Stomach smooth muscle (tissue), 2 donors: ENCODE data around the gene RTN4.

Experiments
- H3K27ac ChIP-seq: one replicate; pipeline ENCODE4 v1.7.0; 2013; ENCODE audit warnings: mild to moderate bottlenecking, low read length, inconsistent platforms
- H3K27me3 ChIP-seq, 2 donors: one replicate each; pipeline ENCODE4 v1.7.0; 2013; ENCODE audit warnings: low read length in 2 of 2; ENCODE audit not compliant: insufficient read depth in 2 of 2, control insufficient read depth in 1 of 2
- H3K36me3 ChIP-seq, 2 donors: one replicate each; pipeline ENCODE4 v1.7.0; 2013; ENCODE audit warnings: low read length in 2 of 2; ENCODE audit not compliant: control insufficient read depth in 2 of 2, insufficient read depth in 2 of 2
- H3K4me1 ChIP-seq: one replicate; pipeline ENCODE4 v1.7.0; 2013; ENCODE audit warnings: low read length; ENCODE audit not compliant: control insufficient read depth, insufficient read depth
- H3K4me3 ChIP-seq, 2 donors: one replicate each; pipeline ENCODE4 v1.7.0; 2013; ENCODE audit warnings: low read length in 2 of 2
- H3K9ac ChIP-seq, 2 donors: one replicate each; pipeline ENCODE4 v1.7.0; 2013; ENCODE audit warnings: low read length in 2 of 2, mild to moderate bottlenecking in 1 of 2
- H3K9me3 ChIP-seq, 2 donors: one replicate each; pipeline ENCODE4 v1.7.0; 2013; ENCODE audit warnings: low read length in 2 of 2; ENCODE audit not compliant: control insufficient read depth in 2 of 2
- donor health status: healthy.
- donor health status: Pancreatic carcinoma.

RTN4 gene

GRCh38 chr2:55051026-55051866, 995 bp upstream of the RTN4 start:
- Histone ChIP-seq H3K4me1 (peaks cover 16% of the 10 kb centered on the region), H3K27me3 (no peaks in the 10 kb centered on the region), H3K9me3 (no peaks in the 10 kb centered on the region), H3K36me3 (no peaks in the 10 kb centered on the region), H3K9ac (peak overlapping the region; percentile 90 to 96), H3K4me3 (peak overlapping the region; percentile 95 to 96), H3K27ac (peak overlapping the region; percentile 96)

- Histone ChIP-seq H3K4me1 (peaks cover 23% of the 10 kb centered on the region), H3K27ac (peak overlapping the region; percentile 96), H3K36me3 (no peaks in the 10 kb centered on the region), H3K9ac (peak overlapping the region; percentile 79 to 96), H3K4me3 (peak overlapping the region; percentile 95 to 96), H3K27me3 (no peaks in the 10 kb centered on the region), H3K9me3 (no peaks in the 10 kb centered on the region)
Observed at GRCh38 chr2:55049821-55050099, 491 bp downstream of the RTN4 start.

- Histone ChIP-seq H3K4me3 (peak overlapping the region; percentile 95 to 96), H3K27me3 (no peaks in the 10 kb centered on the region), H3K9ac (peak overlapping the region; percentile 91 to 96), H3K4me1 (peaks cover 23% of the 10 kb centered on the region), H3K9me3 (no peaks in the 10 kb centered on the region), H3K36me3 (no peaks in the 10 kb centered on the region), H3K27ac (peak overlapping the region; percentile 96)
Observed at GRCh38 chr2:55049043-55049820, 1.0 kb downstream of the RTN4 start.

- H3K4me3 ChIP-seq: peak overlapping the region; percentile 95 to 96
- no peaks in the 10 kb centered on the region for H3K9me3 ChIP-seq
- H3K27ac ChIP-seq: peak overlapping the region; percentile 96
- peaks cover 23% of the 10 kb centered on the region for H3K4me1 ChIP-seq
- no peaks in the 10 kb centered on the region for H3K36me3 ChIP-seq
- no peaks in the 10 kb centered on the region for H3K27me3 ChIP-seq
- peak overlapping the region; percentile 91 to 96 for H3K9ac ChIP-seq
Observed at GRCh38 chr2:55048508-55049042, 1.7 kb downstream of the RTN4 start.

- Histone ChIP-seq H3K27ac (peak overlapping the region; percentile 4), H3K36me3 (no peaks in the 10 kb centered on the region), H3K4me3 (peak overlapping the region; percentile 77 to 95), H3K27me3 (no peaks in the 10 kb centered on the region), H3K4me1 (peaks cover 23% of the 10 kb centered on the region), H3K9ac (peak overlapping the region; percentile 71 to 96), H3K9me3 (no peaks in the 10 kb centered on the region)
Observed at GRCh38 chr2:55047677-55048299, 2.5 kb downstream of the RTN4 start.

GRCh38 chr2:55045780-55046179, 4.5 kb downstream of the RTN4 start:
- peak overlapping the region in 1 of 2 donors; percentile 0 for H3K4me3 ChIP-seq
- H3K27ac ChIP-seq: no peak overlapping the region
- no peak overlapping the region for H3K9ac ChIP-seq
- peaks cover 15% of the 10 kb centered on the region for H3K4me1 ChIP-seq
- no peaks in the 10 kb centered on the region for H3K9me3 ChIP-seq
- no peaks in the 10 kb centered on the region for H3K27me3 ChIP-seq
- H3K36me3 ChIP-seq: no peaks in the 10 kb centered on the region

- H3K27me3 ChIP-seq: no peaks in the 10 kb centered on the region
- no peaks in the 10 kb centered on the region for H3K9me3 ChIP-seq
- H3K9ac ChIP-seq: no peak overlapping the region
- H3K4me3 ChIP-seq: no peak overlapping the region
- no peak overlapping the region for H3K27ac ChIP-seq
- H3K36me3 ChIP-seq: no peaks in the 10 kb centered on the region
- H3K4me1 ChIP-seq: peaks cover 15% of the 10 kb centered on the region
Observed at GRCh38 chr2:55043841-55044240, 6.4 kb downstream of the RTN4 start.

- H3K27me3 ChIP-seq: no peaks in the 10 kb centered on the region
- H3K4me1 ChIP-seq: no peaks in the 10 kb centered on the region
- H3K27ac ChIP-seq: no peak overlapping the region
- H3K36me3 ChIP-seq: no peaks in the 10 kb centered on the region
- no peaks in the 10 kb centered on the region for H3K9me3 ChIP-seq
- H3K9ac ChIP-seq: no peak overlapping the region
- H3K4me3 ChIP-seq: no peak overlapping the region
Observed at GRCh38 chr2:55038428-55038827, 11.8 kb downstream of the RTN4 start.

GRCh38 chr2:55035716-55036115, 14.5 kb downstream of the RTN4 start:
- Histone ChIP-seq H3K9ac (no peak overlapping the region), H3K9me3 (no peaks in the 10 kb centered on the region), H3K4me1 (peaks cover 5% of the 10 kb centered on the region), H3K27ac (no peak overlapping the region), H3K36me3 (no peaks in the 10 kb centered on the region), H3K27me3 (no peaks in the 10 kb centered on the region), H3K4me3 (no peak overlapping the region)

- Histone ChIP-seq H3K27ac (no peak overlapping the region), H3K9ac (no peak overlapping the region), H3K4me1 (peaks cover 5% of the 10 kb centered on the region), H3K9me3 (no peaks in the 10 kb centered on the region), H3K27me3 (no peaks in the 10 kb centered on the region), H3K4me3 (no peak overlapping the region), H3K36me3 (no peaks in the 10 kb centered on the region)
Observed at GRCh38 chr2:55033921-55034320, 16.3 kb downstream of the RTN4 start.
